NCI-H1417 (cell line): ENCODE results near the gene ARSK.

Experiments
- DNase-seq, 3 experiments: peaks; one replicate each; lab custom pipeline; 2025; lab: John Stamatoyannopoulos, UW

ARSK gene

DNA sequence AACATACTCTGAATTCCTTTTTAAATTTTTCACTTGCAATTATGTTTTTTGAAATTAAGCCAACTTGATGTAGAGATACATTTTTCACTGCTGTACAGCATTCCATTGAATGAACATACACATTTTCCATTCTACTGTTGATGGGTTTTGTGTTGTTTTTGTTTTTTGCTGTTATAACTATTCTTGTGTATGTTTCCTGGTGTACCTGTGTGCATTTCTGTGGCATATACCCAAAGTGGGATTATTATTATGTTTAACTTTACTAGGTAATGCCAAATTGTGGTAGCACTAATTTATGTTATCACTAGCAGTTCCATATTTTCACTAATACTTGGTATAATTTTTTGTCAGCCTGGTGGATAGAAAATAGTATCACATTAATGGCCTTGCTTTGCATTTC is 94.4 kb downstream of the ARSK start:
- DNase-seq: no peak

DNA sequence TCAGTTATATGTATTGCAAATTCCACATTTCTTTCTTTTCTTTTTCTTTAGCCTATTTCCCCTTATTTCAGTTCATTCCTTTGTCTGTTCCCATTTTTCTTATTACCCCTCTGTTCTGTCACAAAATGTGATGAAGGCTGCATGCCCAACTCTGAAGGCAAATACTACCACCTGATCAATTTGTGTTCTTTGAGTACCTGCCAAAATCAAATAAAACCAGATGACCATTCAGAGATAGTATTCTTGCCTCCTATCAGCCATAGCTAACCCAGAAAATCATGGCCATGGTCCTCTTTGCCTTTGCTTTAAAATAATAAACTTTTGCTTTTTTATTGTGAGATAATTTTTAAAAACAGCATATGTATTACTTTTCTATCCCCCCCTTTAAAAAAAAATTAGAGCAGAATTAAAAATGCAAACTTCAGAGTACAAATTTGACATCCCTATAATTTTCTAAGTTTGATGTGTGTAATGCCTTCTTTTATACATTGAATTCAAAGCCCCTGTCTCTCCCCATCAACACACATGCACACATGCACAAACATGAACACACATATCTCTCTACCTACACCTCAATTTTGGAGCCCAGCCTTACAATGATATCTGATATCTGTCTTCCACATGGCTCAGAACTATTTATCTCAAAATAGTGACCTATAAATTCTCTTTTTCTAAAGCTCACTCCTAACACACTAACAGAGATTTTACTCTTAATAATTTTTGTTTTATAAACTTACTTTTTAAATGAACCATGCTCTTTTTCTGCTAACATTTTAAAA is 95.1 kb downstream of the ARSK start:
- DNase-seq: no peak

DNA sequence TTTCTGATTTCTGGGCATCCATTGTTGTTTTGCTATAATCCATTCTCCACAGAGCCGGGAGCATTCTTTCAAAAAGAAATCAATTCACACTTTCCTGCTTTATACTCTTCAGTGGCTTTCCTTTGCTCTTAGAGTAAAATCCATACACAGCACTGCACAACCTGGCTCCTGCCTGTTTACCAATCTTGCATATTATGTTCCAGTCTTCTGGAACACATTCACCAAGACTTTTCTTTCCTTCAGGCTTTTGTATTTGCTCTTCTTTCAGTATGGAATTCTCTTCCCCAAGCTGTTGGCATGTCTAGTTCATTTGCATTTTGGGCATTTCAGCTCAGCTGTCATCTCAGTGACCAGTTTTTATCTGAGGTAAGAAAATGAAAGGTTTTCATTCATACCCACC is 97.9 kb downstream of the ARSK start:
- DNase-seq: no peak

DNA sequence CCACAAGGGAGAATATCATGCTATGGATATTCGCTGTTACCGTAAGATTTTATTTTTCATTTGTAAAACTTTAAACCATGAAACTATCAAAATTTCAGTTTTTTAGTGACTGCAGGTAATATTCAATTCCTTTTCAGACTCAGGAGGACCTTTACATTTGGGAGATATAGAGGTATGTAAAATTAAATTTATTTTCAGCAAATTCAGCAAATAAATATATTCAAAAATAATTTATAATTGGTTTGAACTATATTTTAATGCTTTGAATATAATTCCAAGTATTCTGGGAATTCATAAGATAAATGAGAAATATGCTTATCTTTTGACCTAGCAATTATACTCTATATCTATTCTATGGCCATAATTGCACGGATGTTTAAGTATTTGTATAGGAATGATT is 99.3 kb downstream of the ARSK start:
- DNase-seq: no peak
